SK-N-SH (cell line): ENCODE results near the gene SLAMF9. TPM values are rescaled to one million over a fixed set of nuclear protein-coding genes. Genes with fewer than 3 reads are reported as not detected.

Experiments
- CTCF ChIA-PET: fragments of 300-600, 350-600 bp; formaldehyde crosslinking; extraction: SDS; loops from one replicate; lab custom pipeline; 2021; lab: Yijun Ruan, JAX
- POLR2A ChIA-PET: fragments of 350-600 bp; sonication (Branson Sonifier 250); formaldehyde crosslinking; extraction: SDS; loops from one replicate; lab custom pipeline; 2020; ENCODE audit warnings: antibody characterized with exemption, inconsistent platforms; lab: Yijun Ruan, JAX
- DNase-seq: peaks from one replicate; pipeline ENCODE4 v3.0.0; 2012
- H2AFZ ChIP-seq: fragments of 200-600 bp; sonication (generic); 2 replicates; pipeline ENCODE4 v1.8.1; 2016; ENCODE audit warnings: antibody characterized with exemption, mild to moderate bottlenecking, low read depth
- H3F3A ChIP-seq: fragments of 200-600 bp; sonication (generic); replicated peaks from 2 replicates; pipeline ENCODE3; 2016; ENCODE audit warnings: antibody characterized with exemption, mild to moderate bottlenecking; ENCODE audit not compliant: insufficient read depth
- H3K27ac ChIP-seq, 2 experiments: fragments of 200-500 bp in 1 of 2; fragments of 200-600 bp in 1 of 2; sonication (Bioruptor generic) in 1 of 2; sonication (generic), shearing (Covaris generic) in 1 of 2; 2 replicates each; pipeline versions ENCODE4 v1.5.1 to v1.6.1; 2014 to 2016; ENCODE audit warnings: low read depth in 2 of 2, inconsistent platforms in 1 of 2, low read length in 1 of 2, mild to moderate bottlenecking in 1 of 2, mixed read lengths in 1 of 2
- H3K27me3 ChIP-seq: fragments of 200-600 bp; sonication (generic), shearing (Covaris generic); 2 replicates; pipeline ENCODE4 v1.6.1; 2016; ENCODE audit warnings: mixed run types; ENCODE audit not compliant: insufficient read depth
- H3K36me3 ChIP-seq, 2 experiments: fragments of 200-500 bp in 1 of 2; fragments of 200-600 bp in 1 of 2; sonication (Bioruptor generic) in 1 of 2; sonication (generic) in 1 of 2; replicated peaks in 1 of 2; 2 replicates each; pipeline versions ENCODE3 to v1.5.1; 2014 to 2016; ENCODE audit warnings: low read length in 1 of 2, mild to moderate bottlenecking in 1 of 2; ENCODE audit not compliant: insufficient read depth in 2 of 2, control insufficient read depth in 1 of 2
- H3K4me1 ChIP-seq, 2 experiments: fragments of 200-500 bp in 1 of 2; fragments of 200-600 bp in 1 of 2; sonication (Bioruptor generic) in 1 of 2; sonication (generic), shearing (Covaris generic) in 1 of 2; 2 replicates each; pipeline versions ENCODE4 v1.5.1 to v1.6.1; 2014 to 2016; ENCODE audit warnings: low read depth in 1 of 2, low read length in 1 of 2, mixed run types in 1 of 2; ENCODE audit not compliant: insufficient read depth in 2 of 2, control insufficient read depth in 1 of 2
- H3K4me2 ChIP-seq: fragments of 200-600 bp; sonication (generic), shearing (Covaris generic); 2 replicates; pipeline ENCODE4 v1.6.1; 2017; ENCODE audit warnings: mixed run types
- H3K4me3 ChIP-seq, 2 experiments: fragments of 200-500 bp in 1 of 2; fragments of 200-600 bp in 1 of 2; sonication (Bioruptor generic) in 1 of 2; sonication (generic), shearing (Covaris generic) in 1 of 2; 2 replicates each; pipeline versions ENCODE4 v1.5.1 to v1.8.1; 2014 to 2016; ENCODE audit warnings: low read depth in 2 of 2, inconsistent platforms in 1 of 2, low read length in 1 of 2, mild to moderate bottlenecking in 1 of 2, mixed read lengths in 1 of 2, moderate library complexity in 1 of 2
- H3K79me2 ChIP-seq: fragments of 200-600 bp; sonication (generic); 2 replicates; pipeline ENCODE4 v1.8.1; 2017; ENCODE audit warnings: mild to moderate bottlenecking; ENCODE audit not compliant: insufficient read depth
- H3K9ac ChIP-seq: fragments of 200-600 bp; sonication (generic); 2 replicates; pipeline ENCODE4 v1.6.1; 2017; ENCODE audit warnings: mixed run types
- H3K9me2 ChIP-seq: fragments of 200-600 bp; sonication (generic); 2 replicates; pipeline ENCODE4 v1.6.1; 2017; ENCODE audit warnings: mixed run types
- H3K9me3 ChIP-seq: fragments of 200-600 bp; sonication (generic); 2 replicates; pipeline ENCODE4 v1.6.1; 2017; ENCODE audit warnings: mixed run types, mild to moderate bottlenecking, moderate library complexity
- H4K20me1 ChIP-seq: fragments of 200-600 bp; sonication (generic); 2 replicates; pipeline ENCODE4 v1.6.1; 2017; ENCODE audit warnings: mild to moderate bottlenecking, mixed run types; ENCODE audit not compliant: insufficient read depth
- EP300 ChIP-seq, 2 experiments: IDR thresholded peaks; 2 replicates each; pipeline versions ENCODE4 v1.4.0 to v1.6.1; 2012; ENCODE audit warnings: borderline replicate concordance in 1 of 2, low read depth in 1 of 2, low read length in 1 of 2
- EZH2phosphoT487 ChIP-seq: fragments of 200-600 bp; sonication (generic); IDR thresholded peaks from 2 replicates; pipeline ENCODE4 v1.6.1; 2017; ENCODE audit warnings: low read depth, mixed run types, mild to moderate bottlenecking, antibody characterized with exemption, moderate library complexity, borderline replicate concordance
- NRF1 ChIP-seq: IDR thresholded peaks from 2 replicates; pipeline ENCODE4 v1.6.1; 2012; ENCODE audit warnings: low read depth, mild to moderate bottlenecking, low read length
- POLR2AphosphoS5 ChIP-seq: IDR thresholded peaks from 2 replicates; pipeline ENCODE4 v1.6.1; 2012; ENCODE audit warnings: low read depth, low read length
- SIN3A ChIP-seq: IDR thresholded peaks from 2 replicates; pipeline ENCODE4 v1.6.1; 2012; ENCODE audit warnings: low read depth, mild to moderate bottlenecking, low read length, moderate library complexity, borderline replicate concordance
- TEAD4 ChIP-seq: IDR thresholded peaks from 2 replicates; pipeline ENCODE4 v1.4.0; 2012; ENCODE audit warnings: mild to moderate bottlenecking, borderline replicate concordance; ENCODE audit not compliant: insufficient read depth
- WGBS: methylation state at CpG from one replicate; pipeline ENCODE4 v1.1.6; 2017; ENCODE audit warnings: low lambda C conversion rate; 5-methylcytosine and 5-hydroxymethylcytosine counted together
- polyA plus RNA-seq, 3 experiments: library from polyadenylated mRNA; depleted of rRNA; stranded (reverse); fragments of >200 nt; gene quantifications; 2 replicates each; pipeline ENCODE4 v1.2.3, GENCODE V29; 2012
- TF ChIP-seq, protein P1 (sequence below): IDR thresholded peaks from 2 replicates; pipeline ENCODE4 v1.4.0; 2012; ENCODE audit warnings: low read depth, borderline replicate concordance
- TF ChIP-seq, protein P2 (sequence below): IDR thresholded peaks from 2 replicates; pipeline ENCODE4 v1.4.0; 2012; ENCODE audit warnings: low read depth
- TF ChIP-seq, protein P3 (sequence below): IDR thresholded peaks from 2 replicates; pipeline ENCODE4 v1.6.1; 2012; ENCODE audit warnings: mild to moderate bottlenecking, low read depth, low read length, moderate library complexity

SLAMF9 gene
- polyA plus RNA-seq, 1 of the 3 experiments (the other 2 are of a cell fraction) = 0.12 TPM

DNA sequence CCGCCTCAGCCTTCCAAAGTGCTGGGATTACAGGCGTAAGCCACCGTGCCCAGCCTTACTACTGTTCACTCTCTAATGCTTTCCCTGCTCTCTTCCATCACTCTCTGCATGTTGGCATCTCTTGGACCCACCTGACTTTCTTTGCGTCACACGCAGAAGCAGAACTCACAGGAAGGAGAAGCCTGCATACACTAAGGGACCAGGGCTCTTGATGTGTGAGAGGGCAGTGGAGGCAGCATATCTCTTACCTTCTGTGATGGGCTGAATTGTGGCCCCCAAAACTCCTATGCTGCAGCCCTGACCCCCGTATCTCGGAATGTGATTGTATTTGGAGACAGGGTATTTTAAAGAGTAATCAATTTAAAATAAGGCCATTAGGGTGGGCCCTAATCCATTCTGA lies 26.7 kb upstream of the SLAMF9 start:
- H4K20me1 ChIP-seq = no peaks in the 10 kb centered on the region
- H3F3A ChIP-seq = no peaks in the 10 kb centered on the region
- WGBS = 47% methylated on average over 7 of the region's 7 CpGs
- no peak overlapping the region for H3K4me2 ChIP-seq
- no peak overlapping the region for H2AFZ ChIP-seq
- no peaks in the 10 kb centered on the region for H3K4me1 ChIP-seq
- no peaks in the 10 kb centered on the region for H3K79me2 ChIP-seq
- no peak overlapping the region for H3K4me3 ChIP-seq
- no peak for DNase-seq
- H3K27me3 ChIP-seq = peaks cover 46% of the 10 kb centered on the region; the same call in 1 of the 2 replicates
- H3K9me2 ChIP-seq = no peaks in the 10 kb centered on the region
- no peaks in the 10 kb centered on the region for H3K36me3 ChIP-seq
- H3K27ac ChIP-seq = no peak overlapping the region
- no peak overlapping the region for H3K9ac ChIP-seq
- no peaks in the 10 kb centered on the region for H3K9me3 ChIP-seq
- CTCF ChIA-PET = no interaction called here
- TF ChIP-seq, protein P1, sequence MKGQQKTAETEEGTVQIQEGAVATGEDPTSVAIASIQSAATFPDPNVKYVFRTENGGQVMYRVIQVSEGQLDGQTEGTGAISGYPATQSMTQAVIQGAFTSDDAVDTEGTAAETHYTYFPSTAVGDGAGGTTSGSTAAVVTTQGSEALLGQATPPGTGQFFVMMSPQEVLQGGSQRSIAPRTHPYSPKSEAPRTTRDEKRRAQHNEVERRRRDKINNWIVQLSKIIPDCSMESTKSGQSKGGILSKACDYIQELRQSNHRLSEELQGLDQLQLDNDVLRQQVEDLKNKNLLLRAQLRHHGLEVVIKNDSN = no peak
- TF ChIP-seq TEAD4 = no peak
- no peak for TF ChIP-seq NRF1
- POLR2A ChIA-PET = no interaction called here

DNA sequence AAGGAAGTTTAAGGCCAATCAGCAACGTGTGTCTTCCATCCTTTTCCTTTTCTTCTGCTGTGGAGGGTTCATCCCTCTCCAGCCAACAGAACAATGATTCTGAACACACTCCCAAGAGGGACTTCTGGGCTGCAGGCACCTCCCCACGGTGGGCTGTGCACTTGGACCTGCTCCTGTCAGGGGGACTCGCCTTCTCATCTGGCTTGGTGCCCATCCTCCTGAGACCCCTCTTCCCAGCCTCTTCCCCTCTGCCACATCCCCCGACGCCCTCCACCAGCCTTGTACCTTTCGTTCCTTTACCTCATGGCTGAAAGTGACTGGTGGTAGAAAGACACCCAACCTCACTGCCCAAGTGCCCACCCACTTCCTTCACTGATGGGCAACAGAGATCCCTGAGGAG lies 26.0 kb upstream of the SLAMF9 start:
- H3K79me2 ChIP-seq = no peaks in the 10 kb centered on the region
- H3K4me2 ChIP-seq = no peak overlapping the region
- no peak overlapping the region for H3K27ac ChIP-seq
- 4% methylated on average over 6 of the region's 6 CpGs for WGBS
- H3K4me3 ChIP-seq = no peak overlapping the region
- H2AFZ ChIP-seq = no peak overlapping the region
- CTCF ChIA-PET = no interaction called here
- H3K9me2 ChIP-seq = no peaks in the 10 kb centered on the region
- POLR2A ChIA-PET = no interaction called here
- no peaks in the 10 kb centered on the region for H4K20me1 ChIP-seq
- no peaks in the 10 kb centered on the region for H3K36me3 ChIP-seq
- H3K27me3 ChIP-seq = peaks cover 51% of the 10 kb centered on the region; the same call in 1 of the 2 replicates
- H3F3A ChIP-seq = no peaks in the 10 kb centered on the region
- no peak overlapping the region for H3K9ac ChIP-seq
- H3K4me1 ChIP-seq = no peaks in the 10 kb centered on the region
- TF ChIP-seq SIN3A (no peak), POLR2AphosphoS5 (no peak), EZH2phosphoT487 (no peak), EP300 (IDR thresholded peaks at IDR 0.05; ENCODE audit: borderline replicate concordance in 1 of 2, low read depth in 1 of 2, low read length in 1 of 2) (no peak)
- TF ChIP-seq, protein P2, sequence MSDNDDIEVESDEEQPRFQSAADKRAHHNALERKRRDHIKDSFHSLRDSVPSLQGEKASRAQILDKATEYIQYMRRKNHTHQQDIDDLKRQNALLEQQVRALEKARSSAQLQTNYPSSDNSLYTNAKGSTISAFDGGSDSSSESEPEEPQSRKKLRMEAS = no peak
- TF ChIP-seq, protein P3, sequence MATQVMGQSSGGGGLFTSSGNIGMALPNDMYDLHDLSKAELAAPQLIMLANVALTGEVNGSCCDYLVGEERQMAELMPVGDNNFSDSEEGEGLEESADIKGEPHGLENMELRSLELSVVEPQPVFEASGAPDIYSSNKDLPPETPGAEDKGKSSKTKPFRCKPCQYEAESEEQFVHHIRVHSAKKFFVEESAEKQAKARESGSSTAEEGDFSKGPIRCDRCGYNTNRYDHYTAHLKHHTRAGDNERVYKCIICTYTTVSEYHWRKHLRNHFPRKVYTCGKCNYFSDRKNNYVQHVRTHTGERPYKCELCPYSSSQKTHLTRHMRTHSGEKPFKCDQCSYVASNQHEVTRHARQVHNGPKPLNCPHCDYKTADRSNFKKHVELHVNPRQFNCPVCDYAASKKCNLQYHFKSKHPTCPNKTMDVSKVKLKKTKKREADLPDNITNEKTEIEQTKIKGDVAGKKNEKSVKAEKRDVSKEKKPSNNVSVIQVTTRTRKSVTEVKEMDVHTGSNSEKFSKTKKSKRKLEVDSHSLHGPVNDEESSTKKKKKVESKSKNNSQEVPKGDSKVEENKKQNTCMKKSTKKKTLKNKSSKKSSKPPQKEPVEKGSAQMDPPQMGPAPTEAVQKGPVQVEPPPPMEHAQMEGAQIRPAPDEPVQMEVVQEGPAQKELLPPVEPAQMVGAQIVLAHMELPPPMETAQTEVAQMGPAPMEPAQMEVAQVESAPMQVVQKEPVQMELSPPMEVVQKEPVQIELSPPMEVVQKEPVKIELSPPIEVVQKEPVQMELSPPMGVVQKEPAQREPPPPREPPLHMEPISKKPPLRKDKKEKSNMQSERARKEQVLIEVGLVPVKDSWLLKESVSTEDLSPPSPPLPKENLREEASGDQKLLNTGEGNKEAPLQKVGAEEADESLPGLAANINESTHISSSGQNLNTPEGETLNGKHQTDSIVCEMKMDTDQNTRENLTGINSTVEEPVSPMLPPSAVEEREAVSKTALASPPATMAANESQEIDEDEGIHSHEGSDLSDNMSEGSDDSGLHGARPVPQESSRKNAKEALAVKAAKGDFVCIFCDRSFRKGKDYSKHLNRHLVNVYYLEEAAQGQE = no peak
- no peak for DNase-seq
- H3K9me3 ChIP-seq = no peaks in the 10 kb centered on the region
